PFSK-1 (cell line): ENCODE results near the gene ANKS3.

Experiments
- FOXP2 ChIP-seq: optimal IDR thresholded peaks from 2 replicates; pipeline ENCODE3; 2011; ENCODE audit warnings: borderline replicate concordance, control low read depth, inconsistent platforms; ENCODE audit not compliant: insufficient read depth; ENCODE audit errors: extremely low read length, extremely low read depth
- POLR2AphosphoS5 ChIP-seq: IDR thresholded peaks from 2 replicates; pipeline ENCODE4 v1.6.1; 2012; ENCODE audit warnings: low read depth, mild to moderate bottlenecking, control low read depth, low read length, moderate library complexity
- SIN3A ChIP-seq: IDR thresholded peaks from 2 replicates; pipeline ENCODE4 v1.6.1; 2012; ENCODE audit warnings: mild to moderate bottlenecking, low read length, moderate library complexity, borderline replicate concordance; ENCODE audit not compliant: insufficient read depth
- TAF1 ChIP-seq: IDR thresholded peaks from 2 replicates; pipeline ENCODE4 v1.6.1; 2012; ENCODE audit warnings: low read length, control low read depth, borderline replicate concordance; ENCODE audit not compliant: insufficient read depth
- TF ChIP-seq, protein P1 (sequence below), 2 experiments: IDR thresholded peaks; 2 replicates each; pipeline versions ENCODE4 v1.6.1 to v1.8.0; 2011 to 2012; ENCODE audit warnings: low read depth in 2 of 2, low read length in 2 of 2, control low read depth in 1 of 2, inconsistent platforms in 1 of 2, mild to moderate bottlenecking in 1 of 2, moderate library complexity in 1 of 2; ENCODE audit not compliant: insufficient read depth in 1 of 2

ANKS3 gene

DNA sequence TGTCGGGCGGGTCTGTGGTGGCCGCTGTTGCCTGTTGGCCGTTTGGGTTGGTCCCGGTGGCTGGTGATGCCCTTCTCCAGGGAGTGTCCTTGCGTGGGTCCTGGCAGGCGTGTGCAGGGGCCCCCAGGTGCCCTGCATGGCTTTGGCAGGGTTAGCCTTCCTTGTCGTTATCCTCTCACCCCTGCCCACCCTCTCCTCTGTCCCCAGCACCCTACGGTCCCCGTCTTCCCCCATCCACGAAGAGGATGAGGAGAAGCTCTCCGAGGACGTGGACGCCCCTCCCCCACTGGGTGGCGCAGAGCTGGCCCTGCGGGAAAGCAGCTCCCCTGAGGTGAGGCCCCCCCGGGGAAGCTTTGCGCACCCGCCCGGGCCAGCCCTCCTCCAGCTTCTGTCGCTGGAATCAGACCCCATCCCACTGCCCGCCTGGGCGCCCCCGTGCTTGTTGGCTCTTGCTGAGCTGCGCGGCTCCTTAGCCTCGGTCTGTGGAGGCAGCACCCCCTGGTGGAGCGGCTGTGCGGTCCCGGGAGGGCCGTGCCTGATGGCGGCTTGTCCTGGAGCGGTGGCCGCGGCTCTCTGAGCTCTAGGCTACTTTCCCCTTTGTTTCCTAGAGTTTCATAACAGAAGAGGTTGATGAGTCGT, 51.3 kb downstream of the ANKS3 start:
- no peak for TF ChIP-seq SIN3A
- TF ChIP-seq, protein P1, sequence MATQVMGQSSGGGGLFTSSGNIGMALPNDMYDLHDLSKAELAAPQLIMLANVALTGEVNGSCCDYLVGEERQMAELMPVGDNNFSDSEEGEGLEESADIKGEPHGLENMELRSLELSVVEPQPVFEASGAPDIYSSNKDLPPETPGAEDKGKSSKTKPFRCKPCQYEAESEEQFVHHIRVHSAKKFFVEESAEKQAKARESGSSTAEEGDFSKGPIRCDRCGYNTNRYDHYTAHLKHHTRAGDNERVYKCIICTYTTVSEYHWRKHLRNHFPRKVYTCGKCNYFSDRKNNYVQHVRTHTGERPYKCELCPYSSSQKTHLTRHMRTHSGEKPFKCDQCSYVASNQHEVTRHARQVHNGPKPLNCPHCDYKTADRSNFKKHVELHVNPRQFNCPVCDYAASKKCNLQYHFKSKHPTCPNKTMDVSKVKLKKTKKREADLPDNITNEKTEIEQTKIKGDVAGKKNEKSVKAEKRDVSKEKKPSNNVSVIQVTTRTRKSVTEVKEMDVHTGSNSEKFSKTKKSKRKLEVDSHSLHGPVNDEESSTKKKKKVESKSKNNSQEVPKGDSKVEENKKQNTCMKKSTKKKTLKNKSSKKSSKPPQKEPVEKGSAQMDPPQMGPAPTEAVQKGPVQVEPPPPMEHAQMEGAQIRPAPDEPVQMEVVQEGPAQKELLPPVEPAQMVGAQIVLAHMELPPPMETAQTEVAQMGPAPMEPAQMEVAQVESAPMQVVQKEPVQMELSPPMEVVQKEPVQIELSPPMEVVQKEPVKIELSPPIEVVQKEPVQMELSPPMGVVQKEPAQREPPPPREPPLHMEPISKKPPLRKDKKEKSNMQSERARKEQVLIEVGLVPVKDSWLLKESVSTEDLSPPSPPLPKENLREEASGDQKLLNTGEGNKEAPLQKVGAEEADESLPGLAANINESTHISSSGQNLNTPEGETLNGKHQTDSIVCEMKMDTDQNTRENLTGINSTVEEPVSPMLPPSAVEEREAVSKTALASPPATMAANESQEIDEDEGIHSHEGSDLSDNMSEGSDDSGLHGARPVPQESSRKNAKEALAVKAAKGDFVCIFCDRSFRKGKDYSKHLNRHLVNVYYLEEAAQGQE (IDR thresholded peaks at IDR 0.05; ENCODE audit: insufficient read depth in 1 of 2, low read depth in 2 of 2, low read length in 2 of 2), result no peak
- TF ChIP-seq POLR2AphosphoS5, result no peak
- no peak for TF ChIP-seq FOXP2

GRCh38 chr16:4682084-4682591, 51.9 kb downstream of the ANKS3 start:
- TF ChIP-seq POLR2AphosphoS5, result no peak
- TF ChIP-seq, protein P1 (IDR thresholded peaks at IDR 0.05; ENCODE audit: insufficient read depth in 1 of 2, low read depth in 2 of 2, low read length in 2 of 2), result no peak
- TF ChIP-seq FOXP2, result no peak
- TF ChIP-seq SIN3A, result no peak
- no peak for TF ChIP-seq TAF1

DNA sequence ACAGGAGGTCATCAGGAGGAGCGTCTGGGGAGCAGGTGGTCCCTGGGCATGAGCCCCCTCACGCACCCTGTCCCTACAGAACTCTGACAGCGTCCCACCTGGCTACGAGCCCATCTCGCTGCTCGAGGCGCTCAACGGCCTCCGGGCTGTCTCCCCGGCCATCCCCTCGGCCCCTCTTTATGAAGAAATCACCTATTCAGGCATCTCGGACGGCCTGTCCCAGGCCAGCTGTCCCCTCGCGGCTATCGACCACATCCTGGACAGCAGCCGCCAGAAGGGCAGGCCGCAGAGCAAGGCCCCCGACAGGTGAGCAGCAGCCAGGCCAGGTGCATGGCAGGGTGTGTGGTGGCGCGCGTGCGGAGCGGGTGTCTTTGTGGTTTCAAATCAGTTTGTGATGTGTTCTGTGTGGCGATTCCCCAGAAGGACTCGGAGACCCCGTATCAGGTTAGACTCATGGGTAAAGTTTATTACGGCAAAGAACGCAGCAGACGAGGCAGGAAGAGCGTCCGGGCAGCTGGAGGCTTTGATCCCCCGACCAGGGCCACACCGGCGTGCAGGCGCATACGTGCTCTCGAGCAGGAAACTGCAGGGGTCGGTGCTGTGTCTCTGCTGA, 52.5 kb downstream of the ANKS3 start:
- no peak for TF ChIP-seq TAF1
- TF ChIP-seq, protein P1 (IDR thresholded peaks at IDR 0.05; ENCODE audit: insufficient read depth in 1 of 2, low read depth in 2 of 2, low read length in 2 of 2), result no peak
- no peak for TF ChIP-seq SIN3A
- TF ChIP-seq POLR2AphosphoS5, result no peak
- no peak for TF ChIP-seq FOXP2

- TF ChIP-seq FOXP2 (no peak), TAF1 (no peak), SIN3A (no peak), POLR2AphosphoS5 (no peak)
- TF ChIP-seq, protein P1 (IDR thresholded peaks at IDR 0.05; ENCODE audit: insufficient read depth in 1 of 2, low read depth in 2 of 2, low read length in 2 of 2), result no peak
Observed at GRCh38 chr16:4680673-4681470, 53.2 kb downstream of the ANKS3 start.
